ENCODE data around the gene RAB33B.

DNA sequence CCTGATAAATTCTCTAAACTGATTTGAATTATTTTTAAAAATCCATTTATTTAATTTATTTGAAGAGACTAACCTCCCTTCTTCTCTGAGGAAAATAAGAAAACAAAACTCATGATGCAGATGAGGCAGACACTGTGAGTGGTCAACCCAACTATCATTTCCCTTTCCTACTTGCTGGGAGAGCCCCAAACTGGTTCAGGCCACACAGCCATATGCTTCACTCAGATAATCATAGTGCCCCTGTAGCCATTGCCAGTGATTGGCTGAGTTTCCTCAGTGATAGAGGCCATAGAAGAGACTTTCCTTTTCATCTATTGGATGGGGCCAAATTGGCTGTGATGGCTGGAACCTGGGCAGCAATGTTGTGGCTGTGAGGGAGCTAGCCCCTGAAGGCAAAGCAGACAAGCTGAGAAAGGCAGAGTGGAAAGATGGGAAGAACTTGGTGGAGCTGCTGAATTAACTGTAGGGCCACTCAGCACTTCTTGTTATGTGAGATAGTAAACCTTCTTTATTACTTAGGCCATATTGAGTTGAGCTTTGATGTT lies 49.8 kb downstream of the RAB33B start:
- TF ChIP-seq, protein P1, sequence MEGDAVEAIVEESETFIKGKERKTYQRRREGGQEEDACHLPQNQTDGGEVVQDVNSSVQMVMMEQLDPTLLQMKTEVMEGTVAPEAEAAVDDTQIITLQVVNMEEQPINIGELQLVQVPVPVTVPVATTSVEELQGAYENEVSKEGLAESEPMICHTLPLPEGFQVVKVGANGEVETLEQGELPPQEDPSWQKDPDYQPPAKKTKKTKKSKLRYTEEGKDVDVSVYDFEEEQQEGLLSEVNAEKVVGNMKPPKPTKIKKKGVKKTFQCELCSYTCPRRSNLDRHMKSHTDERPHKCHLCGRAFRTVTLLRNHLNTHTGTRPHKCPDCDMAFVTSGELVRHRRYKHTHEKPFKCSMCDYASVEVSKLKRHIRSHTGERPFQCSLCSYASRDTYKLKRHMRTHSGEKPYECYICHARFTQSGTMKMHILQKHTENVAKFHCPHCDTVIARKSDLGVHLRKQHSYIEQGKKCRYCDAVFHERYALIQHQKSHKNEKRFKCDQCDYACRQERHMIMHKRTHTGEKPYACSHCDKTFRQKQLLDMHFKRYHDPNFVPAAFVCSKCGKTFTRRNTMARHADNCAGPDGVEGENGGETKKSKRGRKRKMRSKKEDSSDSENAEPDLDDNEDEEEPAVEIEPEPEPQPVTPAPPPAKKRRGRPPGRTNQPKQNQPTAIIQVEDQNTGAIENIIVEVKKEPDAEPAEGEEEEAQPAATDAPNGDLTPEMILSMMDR (IDR thresholded peaks at IDR 0.05), result no peak
- TF ChIP-seq MAX (CRISPR knock-in tag; IDR thresholded peaks at IDR 0.05), result no peak
- no peak for TF ChIP-seq NFE2L1 (CRISPR knock-in tag; IDR thresholded peaks at IDR 0.05)
- TF ChIP-seq ZNF138 (CRISPR knock-in tag; conservative IDR thresholded peaks at IDR 0.05), result no peak
- TF ChIP-seq, protein P2, sequence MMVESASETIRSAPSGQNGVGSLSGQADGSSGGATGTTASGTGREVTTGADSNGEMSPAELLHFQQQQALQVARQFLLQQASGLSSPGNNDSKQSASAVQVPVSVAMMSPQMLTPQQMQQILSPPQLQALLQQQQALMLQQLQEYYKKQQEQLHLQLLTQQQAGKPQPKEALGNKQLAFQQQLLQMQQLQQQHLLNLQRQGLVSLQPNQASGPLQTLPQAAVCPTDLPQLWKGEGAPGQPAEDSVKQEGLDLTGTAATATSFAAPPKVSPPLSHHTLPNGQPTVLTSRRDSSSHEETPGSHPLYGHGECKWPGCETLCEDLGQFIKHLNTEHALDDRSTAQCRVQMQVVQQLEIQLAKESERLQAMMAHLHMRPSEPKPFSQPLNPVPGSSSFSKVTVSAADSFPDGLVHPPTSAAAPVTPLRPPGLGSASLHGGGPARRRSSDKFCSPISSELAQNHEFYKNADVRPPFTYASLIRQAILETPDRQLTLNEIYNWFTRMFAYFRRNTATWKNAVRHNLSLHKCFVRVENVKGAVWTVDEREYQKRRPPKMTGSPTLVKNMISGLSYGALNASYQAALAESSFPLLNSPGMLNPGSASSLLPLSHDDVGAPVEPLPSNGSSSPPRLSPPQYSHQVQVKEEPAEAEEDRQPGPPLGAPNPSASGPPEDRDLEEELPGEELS (CRISPR knock-in tag; IDR thresholded peaks at IDR 0.05), result no peak
- no peak for TF ChIP-seq ARID4B (CRISPR knock-in tag; IDR thresholded peaks at IDR 0.05; ENCODE audit: borderline replicate concordance)
- no peak for TF ChIP-seq AR (CRISPR knock-in tag; IDR thresholded peaks at IDR 0.05)
- TF ChIP-seq ETV6 (CRISPR knock-in tag; IDR thresholded peaks at IDR 0.05), result no peak
- no peak for TF ChIP-seq FOXJ3 (CRISPR knock-in tag; IDR thresholded peaks at IDR 0.05; ENCODE audit: borderline replicate concordance)
- TF ChIP-seq RELA (CRISPR knock-in tag; IDR thresholded peaks at IDR 0.05; ENCODE audit: borderline replicate concordance), result no peak
- TF ChIP-seq ZNF232 (CRISPR knock-in tag; IDR thresholded peaks at IDR 0.05), result no peak
- TF ChIP-seq ZNF423 (CRISPR knock-in tag; IDR thresholded peaks at IDR 0.05), result no peak
